NCI-H226 (cell line): ENCODE data around the gene PLPPR4.
"Not testable (repeated sequence)": the region's sequence is repeated elsewhere in the genome, so short reads cannot be mapped to it uniquely, and the experiment has no call there.

ENCODE experiments used
- DNase-seq: peaks from one replicate; pipeline ENCODE4 v3.0.0-alpha.2; 2015

The PLPPR4 gene

DNA sequence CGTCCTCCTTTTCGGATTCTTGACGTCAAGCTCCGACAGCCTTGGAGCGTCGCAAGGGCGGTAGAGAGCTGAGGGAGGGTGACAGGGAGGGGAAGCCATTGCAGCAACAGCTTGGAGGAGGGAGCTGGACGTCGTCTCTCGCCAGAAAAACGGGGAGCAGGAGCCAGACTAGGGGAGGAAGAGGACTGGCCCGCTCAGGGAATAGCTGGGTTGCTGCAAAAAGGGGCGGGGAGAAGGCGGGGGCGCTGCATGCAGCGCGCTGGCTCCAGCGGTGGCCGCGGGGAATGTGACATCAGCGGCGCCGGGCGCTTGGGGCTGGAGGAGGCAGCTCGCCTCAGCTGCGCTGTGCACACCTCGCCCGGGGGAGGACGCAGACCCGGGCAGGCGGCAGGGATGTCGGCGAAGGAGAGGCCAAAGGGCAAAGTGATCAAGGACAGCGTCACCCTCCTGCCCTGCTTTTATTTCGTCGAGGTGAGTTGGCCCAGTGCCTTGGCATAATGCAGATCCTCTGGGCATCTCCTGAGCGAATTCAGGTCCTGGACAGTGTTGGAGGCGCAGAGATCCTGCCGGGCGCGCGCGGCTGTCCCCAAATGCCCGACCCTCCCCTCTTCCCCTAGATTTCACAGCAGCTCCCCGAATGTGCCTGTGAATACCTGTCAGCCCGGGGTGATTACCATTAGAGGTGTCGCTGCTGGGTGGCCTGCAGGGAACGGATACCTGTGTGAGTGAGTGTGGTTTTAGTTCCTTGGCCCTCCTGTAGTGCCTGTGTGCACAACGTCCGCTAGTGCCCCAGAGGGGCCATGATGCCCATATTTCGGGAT, at the start of gene PLPPR4:
Gene PLPPR4 (plus strand): TSS at position 292 of the 821 bp plus-strand sequence. CDS start 102 bp downstream, at position 394.
- no peak for DNase-seq

DNA sequence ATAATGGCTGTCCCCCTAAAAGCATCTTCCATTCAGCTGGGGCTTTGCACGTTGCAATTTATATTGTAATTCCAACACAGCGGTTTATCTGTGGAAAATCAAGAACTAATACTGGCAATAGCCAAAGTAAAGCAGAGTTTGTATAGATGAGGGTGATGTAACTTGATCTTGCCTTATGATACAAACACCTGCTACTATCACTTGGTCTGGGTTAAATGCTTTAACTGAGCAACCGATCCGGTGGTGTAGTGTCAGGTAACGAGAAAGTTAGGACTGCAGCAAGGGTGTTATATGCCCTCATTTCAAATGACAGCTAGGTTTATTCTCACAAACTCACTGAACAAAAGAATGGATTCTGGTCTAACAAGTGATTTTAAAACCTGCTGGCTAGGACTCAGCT, 47.3 kb upstream of the PLPPR4 start:
- no peak for DNase-seq

- DNase-seq: no peak
These were observed 46.7 kb upstream of the PLPPR4 start for GRCh38 chr1:99217599-99217998.

- no peak for DNase-seq
These were observed 45.7 kb upstream of the PLPPR4 start for GRCh38 chr1:99218572-99218971.

- DNase-seq: no peak
These were observed 45.3 kb upstream of the PLPPR4 start for GRCh38 chr1:99218999-99219398.

DNA sequence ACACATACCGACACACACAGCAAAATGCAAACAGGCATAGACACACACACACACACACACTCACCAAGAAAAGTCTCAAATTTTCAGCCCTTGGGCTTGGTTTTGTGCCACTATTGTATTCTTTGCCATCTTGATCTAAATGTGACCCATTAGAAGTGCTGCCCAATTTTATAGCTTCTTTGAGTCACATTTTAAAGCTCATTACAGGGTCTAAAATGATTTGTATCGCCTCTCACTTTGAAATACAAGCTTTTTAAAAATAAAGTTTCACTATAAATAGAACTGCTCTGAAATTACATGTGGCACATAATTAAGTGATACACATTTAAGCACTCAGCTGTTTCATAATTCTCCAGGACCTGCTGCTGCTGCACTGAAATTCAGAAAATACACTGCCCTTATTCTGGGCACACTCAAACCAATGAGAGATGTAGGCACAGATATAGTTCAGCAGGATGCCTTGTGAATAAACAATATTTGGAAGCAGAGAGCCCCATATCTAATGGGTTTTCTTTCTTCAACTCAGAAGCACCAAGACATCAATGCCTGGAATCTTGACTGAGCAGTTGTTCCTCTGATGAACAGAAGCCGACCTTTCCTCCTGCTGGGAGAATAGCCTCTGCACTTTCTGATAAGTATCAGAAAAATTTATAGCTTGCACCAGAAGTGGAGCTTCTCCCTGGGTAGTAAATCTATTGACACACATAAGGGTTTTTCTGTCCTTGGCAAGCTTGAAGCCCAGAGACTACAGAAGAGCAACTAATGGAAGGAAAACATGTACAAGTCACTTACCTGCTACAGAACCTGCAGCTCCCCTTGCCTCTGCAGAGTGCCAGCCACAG, 37.0 kb upstream of the PLPPR4 start:
- no peak for DNase-seq

- no peak for DNase-seq
These were observed 36.1 kb upstream of the PLPPR4 start for GRCh38 chr1:99228153-99228552.

DNA sequence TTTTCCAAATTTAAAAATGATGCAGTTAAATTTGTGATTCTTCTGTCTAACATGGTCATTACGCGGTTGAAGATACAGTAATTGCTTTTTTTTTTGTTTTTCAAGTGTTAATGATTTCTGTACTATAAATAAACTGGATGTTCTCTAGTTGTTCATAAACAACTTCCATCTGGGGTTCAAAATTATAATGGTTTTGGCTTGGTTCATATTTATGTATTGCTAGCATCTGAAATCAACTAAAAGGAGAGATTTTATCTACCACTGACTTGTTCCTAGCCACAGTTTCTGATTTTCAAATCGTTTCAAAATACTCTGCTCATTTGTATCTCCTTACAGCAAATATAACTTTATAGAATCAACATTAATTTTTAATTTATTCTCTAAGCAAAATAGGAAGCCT, 35.2 kb upstream of the PLPPR4 start:
- no peak for DNase-seq

DNA sequence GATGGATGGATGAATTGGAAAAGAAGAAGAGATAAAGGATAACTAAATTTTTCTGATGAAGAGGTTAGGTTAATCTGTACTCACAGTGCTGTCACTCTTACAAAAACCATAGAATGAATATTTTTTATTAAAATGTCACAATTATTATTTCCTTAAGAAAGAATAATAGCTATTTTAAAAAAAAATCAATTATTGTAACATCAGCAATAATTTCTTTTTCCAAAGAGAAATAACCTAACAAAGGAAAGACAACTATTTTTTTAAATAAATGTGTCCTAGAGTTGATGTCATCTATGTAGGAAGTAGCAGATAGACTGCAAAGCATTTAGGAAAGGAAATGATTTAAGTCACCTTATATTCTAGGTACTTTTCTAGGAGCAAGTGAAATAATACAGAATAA, 33.6 kb upstream of the PLPPR4 start:
- no peak for DNase-seq

DNA sequence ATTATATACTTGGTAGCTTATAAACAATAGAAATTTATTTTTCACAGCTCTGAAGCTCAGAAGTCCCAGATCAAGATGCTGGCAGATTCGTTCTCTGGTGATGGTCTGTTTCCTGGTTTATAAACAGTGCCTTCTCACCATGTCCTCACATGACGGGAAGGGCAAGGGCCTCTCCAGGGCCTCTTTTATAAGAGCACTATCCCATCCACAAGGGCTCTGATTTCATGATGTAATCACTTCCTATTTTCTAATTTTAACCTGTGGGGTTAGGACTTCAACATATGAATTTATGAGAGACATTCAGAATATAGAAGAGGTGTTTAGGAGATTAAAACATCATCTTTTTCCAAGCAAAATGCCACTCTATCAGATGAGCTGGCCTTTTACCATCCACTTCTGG, 32.1 kb upstream of the PLPPR4 start:
- no peak for DNase-seq

GRCh38 chr1:99233446-99233845, 30.8 kb upstream of the PLPPR4 start:
- no peak for DNase-seq

- no peak for DNase-seq
These were observed 27.5 kb upstream of the PLPPR4 start for GRCh38 chr1:99236756-99237155.

GRCh38 chr1:99239690-99240089, 24.6 kb upstream of the PLPPR4 start:
- DNase-seq: no peak

DNA sequence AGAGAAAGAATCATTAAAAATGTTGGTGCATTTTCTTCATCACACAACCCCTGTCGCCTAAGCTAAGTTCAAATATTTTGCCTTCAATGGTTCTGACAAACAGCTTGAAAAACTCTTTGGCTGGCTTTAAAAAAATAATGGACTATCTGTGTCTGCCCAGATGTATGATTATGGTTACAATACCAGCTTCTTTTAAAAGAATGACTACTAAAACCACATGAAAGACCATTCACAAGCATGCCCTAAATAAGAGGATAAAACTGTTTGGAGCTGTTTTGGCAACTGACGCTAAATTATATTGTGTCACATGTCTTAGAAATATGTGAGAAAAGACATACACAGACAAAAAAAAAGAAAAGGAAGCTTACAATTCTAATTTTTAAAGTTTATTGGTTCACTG, 23.7 kb upstream of the PLPPR4 start:
- DNase-seq: no peak

DNA sequence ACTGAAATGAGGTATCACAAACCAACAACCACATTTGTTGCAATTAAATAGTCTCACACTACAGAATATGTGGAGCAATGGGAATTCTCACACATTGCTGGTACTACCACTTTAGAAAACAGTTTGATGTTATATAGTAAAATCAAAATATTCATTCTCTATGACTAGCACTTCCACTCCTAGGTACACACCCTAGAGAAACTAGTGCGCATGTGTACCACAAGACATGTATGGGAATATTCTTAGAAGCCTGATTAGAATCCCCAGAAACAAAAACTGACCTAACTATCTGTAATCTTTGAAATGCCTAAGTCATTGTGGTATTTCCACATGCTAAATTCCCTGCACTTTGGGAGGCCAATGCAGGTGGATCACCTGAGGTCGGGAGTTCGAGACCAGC, 18.1 kb upstream of the PLPPR4 start:
- no peak for DNase-seq

- DNase-seq: no peak
These were observed 17.1 kb upstream of the PLPPR4 start for GRCh38 chr1:99247199-99247598.

DNA sequence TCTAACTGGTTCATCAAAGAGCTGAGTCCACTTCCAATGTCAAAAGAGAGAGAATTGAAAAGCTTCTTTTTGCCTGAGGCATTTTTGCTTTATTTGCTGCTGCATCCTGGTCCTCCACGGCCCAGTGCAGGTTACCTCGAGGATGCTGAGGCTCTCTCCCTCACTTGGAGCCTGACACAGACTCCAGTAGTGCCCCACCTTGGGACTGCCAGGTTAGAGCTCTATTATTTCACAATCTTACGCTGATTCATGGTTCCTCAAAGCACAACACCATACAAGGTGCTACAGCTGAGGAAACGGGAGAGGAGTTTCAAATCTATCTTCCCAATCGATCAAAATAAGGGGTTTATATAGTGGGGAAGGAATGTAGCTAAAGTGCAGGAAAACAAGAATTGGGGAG, 13.6 kb upstream of the PLPPR4 start:
- no peak for DNase-seq

DNA sequence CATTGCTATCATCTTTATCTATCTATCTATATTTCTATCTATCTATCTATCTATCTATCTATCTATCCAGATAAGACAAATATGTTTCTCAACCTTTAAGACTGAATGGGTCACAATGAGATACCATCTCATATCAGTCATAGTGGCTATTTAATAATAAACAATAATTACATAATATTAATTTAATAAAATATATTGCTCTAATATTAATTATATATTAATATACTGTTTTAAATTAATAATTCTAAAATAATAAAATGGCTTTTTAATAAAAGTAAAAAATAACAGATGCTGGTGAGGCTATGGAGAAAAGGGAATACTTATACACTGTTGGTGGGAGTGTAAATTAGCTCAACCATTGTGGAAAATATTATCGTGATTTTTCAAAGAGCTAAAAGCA, 13.0 kb upstream of the PLPPR4 start:
- DNase-seq: no peak

DNA sequence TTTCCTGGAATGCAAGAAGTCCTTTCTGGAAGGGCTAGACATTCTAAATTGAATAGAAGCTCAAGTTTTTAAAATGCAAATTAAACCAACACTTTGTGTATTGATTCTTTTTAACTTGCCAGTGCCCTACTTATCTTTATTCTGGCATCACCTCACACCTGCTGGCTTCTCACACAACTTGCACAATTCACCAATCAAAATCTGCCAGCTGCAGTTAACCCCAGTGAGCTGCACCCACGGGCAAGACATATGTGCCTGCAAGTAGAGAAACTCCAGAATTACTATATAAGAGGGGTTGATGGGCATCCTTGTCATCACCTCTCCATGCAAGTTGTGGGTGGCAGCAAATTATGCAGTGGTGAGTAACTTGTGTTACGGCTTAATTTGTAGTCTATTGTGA, 11.7 kb upstream of the PLPPR4 start:
- DNase-seq: no peak

DNA sequence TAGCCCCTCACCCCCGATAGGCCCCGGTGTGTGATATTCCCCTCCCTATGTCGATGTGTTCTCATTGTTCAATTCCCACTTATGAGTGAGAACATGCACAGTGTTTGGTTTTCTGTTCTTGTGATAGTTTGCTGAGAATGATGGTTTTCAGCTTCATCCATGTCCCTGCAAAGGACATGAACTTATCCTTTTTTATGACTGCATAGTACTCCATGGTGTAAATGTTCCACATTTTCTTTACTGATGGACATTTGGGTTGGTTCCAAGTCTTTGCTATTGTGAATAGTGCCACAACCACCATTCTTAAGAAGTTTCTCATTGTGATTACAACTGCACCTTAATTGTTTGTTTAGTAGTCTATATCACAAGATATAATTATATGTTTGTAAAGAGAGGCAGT, 3.9 kb upstream of the PLPPR4 start:
- DNase-seq: not testable (repeated sequence)

- DNase-seq: no peak
These were observed 832 bp downstream of the PLPPR4 start for GRCh38 chr1:99265124-99265523.

GRCh38 chr1:99266726-99267125, 2.4 kb downstream of the PLPPR4 start:
- DNase-seq: peak; percentile 55

DNA sequence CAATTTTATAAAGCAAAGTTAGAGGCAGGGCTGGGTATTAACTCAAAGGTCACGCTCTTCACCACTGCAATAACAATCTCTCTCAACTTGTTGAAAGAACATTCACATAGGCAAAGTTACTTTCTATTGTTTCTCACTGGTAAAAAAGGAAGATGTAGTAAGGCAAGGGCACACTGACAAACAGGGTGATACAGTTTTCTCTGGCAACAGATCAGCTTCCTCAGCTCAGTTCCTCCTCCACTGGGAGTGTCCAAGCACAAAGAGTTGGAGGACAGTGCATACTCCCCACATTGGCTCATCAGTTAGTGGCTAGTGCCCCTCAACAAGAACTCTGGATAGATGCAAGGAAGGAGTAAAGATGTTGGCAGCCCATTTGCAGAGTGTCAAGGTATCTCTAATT, 3.7 kb downstream of the PLPPR4 start:
- DNase-seq: peak; percentile 3

DNA sequence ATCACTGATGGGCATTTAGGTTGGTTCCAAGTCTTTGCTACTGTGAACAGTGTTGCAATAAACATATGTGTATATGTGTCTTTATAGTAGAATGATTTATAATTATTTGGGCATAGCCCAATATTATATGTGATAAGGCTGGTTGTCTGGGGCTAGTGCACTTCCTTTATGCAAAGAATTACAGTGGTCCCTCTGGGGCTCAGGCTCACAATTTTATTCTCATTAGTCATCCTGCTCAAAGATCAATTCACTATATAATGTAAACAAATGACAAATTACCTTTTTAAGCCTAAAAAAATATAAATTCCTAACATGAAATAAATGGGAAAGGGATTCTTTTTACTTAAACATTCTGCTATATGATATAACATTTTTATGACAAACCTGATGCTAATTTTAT, 5.0 kb downstream of the PLPPR4 start:
- no peak for DNase-seq
